SH-SY5Y (cell line): ENCODE results near the gene NDUFA11.

Experiments
- GATA2 ChIP-seq: IDR thresholded peaks from 2 replicates; pipeline ENCODE4 v1.6.1; 2011; ENCODE audit warnings: mild to moderate bottlenecking, low read depth, low read length
- GATA3 ChIP-seq: IDR thresholded peaks from 2 replicates; pipeline ENCODE4 v1.6.1; 2011; ENCODE audit warnings: low read depth, mild to moderate bottlenecking, low read length, moderate library complexity

Gene NDUFA11

GRCh38 chr19:5935473-5936291 lies 32.1 kb upstream of the NDUFA11 start:
- TF ChIP-seq GATA2, result no peak
- TF ChIP-seq GATA3, result no peak

GRCh38 chr19:5934774-5935472 lies 31.3 kb upstream of the NDUFA11 start:
- TF ChIP-seq GATA2, result 0 out of 2 replicates have a peak, but pooled peaks have one; percentile 7
- no peak for TF ChIP-seq GATA3

GRCh38 chr19:5934069-5934401 lies 30.4 kb upstream of the NDUFA11 start:
- no peak for TF ChIP-seq GATA2
- TF ChIP-seq GATA3, result no peak

GRCh38 chr19:5933391-5934068 lies 29.9 kb upstream of the NDUFA11 start:
- TF ChIP-seq GATA2 (no peak), GATA3 (no peak)

- TF ChIP-seq GATA3 (no peak), GATA2 (no peak)
Observed at GRCh38 chr19:5932609-5933262, 29.1 kb upstream of the NDUFA11 start.

GRCh38 chr19:5932146-5932545 lies 28.6 kb upstream of the NDUFA11 start:
- no peak for TF ChIP-seq GATA3
- no peak for TF ChIP-seq GATA2

GRCh38 chr19:5931251-5931650 lies 27.7 kb upstream of the NDUFA11 start:
- no peak for TF ChIP-seq GATA2
- TF ChIP-seq GATA3, result no peak

- no peak for TF ChIP-seq GATA2
- TF ChIP-seq GATA3, result no peak
Observed at GRCh38 chr19:5929625-5930024, 26.0 kb upstream of the NDUFA11 start.

GRCh38 chr19:5929179-5929578 lies 25.6 kb upstream of the NDUFA11 start:
- TF ChIP-seq GATA3, result no peak
- TF ChIP-seq GATA2, result no peak

- no peak for TF ChIP-seq GATA3
- no peak for TF ChIP-seq GATA2
Observed at GRCh38 chr19:5927441-5927821, 23.8 kb upstream of the NDUFA11 start.

- TF ChIP-seq GATA2 (no peak), GATA3 (no peak)
Observed at GRCh38 chr19:5926641-5927440, 23.3 kb upstream of the NDUFA11 start.

GRCh38 chr19:5925830-5926427 lies 22.3 kb upstream of the NDUFA11 start:
- TF ChIP-seq GATA2, result no peak
- TF ChIP-seq GATA3, result no peak

GRCh38 chr19:5923356-5923755 lies 19.8 kb upstream of the NDUFA11 start:
- TF ChIP-seq GATA2 (no peak), GATA3 (no peak)
